CD4-positive, alpha-beta T cell treated with Interleukin-17A for 1 hour (primary cell): Measurements from ENCODE around the gene CEP131.

Experiments used
- DNase-seq: peaks from one replicate; pipeline ENCODE4 v3.0.0-alpha.2; 2020

Gene CEP131

DNA sequence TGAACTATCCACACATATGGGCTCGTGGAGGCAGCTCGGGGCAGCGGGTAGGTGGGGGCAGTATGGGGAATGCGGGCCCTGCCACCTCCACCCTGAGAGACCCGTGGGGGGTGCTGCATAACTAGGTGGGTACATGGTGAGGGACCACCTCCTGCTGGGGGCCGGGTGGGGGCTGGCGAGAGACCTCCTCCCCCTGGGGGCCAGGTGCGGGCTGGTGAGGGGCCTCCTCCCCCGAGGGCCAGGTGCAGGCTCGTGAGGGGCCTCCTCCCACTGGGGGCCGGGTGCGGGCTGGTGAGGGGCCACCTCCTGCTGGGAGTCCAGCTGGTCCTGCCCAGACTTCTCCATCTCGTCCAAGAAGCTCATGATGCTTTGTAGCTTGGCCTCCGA is 25.4 kb downstream of the CEP131 start:
- DNase-seq, result no peak

DNA sequence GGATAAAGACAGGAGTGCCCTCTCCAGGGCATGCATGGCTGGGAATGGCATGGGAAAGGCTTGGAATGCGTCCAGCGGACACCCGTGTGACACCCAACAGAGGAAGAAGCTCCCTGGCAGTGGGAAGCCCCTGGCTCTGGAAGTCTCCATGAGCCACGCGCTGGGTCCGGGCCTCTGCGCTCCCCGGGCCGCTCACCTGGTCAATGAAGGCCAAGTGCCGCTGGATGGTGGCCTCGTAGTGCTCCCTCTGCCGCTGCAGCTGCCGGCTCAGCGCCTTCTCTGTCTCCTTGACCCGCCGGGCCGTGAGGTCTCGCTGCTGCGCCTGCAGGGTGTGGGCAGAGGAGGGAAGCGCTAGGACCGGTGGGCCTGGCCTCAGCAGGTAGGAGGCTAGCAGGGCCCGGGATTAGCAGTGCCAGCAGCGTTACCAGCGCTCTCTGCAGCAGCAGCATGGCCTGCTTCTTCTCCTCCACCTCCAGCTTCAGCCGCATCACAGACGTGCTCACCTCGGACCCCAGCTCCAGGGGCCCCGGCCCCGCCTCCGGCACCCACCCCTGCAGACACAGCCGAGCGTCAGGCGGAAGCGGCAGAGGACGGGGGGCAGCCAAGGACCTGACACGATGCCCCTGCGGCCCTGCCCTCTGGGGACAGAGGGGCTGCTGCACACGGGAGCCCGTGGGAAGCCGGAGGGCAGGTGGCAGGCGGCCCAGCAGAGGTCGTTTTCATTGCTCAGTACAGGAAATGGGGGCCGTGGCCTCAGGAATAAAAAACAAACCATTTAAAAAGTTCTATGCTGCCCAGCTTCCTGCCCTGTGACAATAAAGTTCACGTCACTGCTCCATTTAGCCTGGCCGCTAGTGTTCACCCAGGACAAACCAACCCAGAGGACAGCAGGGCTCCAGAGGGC is 26.0 kb downstream of the CEP131 start:
- DNase-seq, result no peak

DNA sequence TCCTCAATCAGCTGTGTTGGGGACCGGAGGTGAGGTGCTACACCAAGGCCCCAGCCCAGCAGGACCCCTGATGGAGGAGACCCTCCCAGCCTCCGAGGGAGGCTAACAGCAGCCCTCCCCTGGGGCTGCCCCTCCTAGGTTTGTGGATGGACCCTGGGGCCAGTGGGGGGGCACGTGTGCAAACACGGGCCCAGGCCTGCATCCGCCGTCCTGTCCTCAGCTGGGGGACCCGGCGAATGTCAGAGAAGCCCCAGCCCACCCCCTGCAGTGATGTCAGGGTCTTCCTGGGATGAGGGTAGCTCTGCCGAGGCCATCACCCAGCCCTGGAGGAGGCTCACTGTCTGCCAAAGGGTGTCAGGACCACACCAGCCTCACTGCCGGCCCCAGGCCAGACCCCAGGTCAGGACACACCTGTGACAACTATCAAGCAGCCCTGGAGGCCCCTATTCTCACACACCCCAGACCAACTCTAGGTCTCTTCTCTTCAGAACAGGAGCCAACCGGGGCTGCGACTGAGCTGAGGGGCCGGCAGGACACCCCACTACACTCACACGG is 26.7 kb downstream of the CEP131 start:
- no peak for DNase-seq

DNA sequence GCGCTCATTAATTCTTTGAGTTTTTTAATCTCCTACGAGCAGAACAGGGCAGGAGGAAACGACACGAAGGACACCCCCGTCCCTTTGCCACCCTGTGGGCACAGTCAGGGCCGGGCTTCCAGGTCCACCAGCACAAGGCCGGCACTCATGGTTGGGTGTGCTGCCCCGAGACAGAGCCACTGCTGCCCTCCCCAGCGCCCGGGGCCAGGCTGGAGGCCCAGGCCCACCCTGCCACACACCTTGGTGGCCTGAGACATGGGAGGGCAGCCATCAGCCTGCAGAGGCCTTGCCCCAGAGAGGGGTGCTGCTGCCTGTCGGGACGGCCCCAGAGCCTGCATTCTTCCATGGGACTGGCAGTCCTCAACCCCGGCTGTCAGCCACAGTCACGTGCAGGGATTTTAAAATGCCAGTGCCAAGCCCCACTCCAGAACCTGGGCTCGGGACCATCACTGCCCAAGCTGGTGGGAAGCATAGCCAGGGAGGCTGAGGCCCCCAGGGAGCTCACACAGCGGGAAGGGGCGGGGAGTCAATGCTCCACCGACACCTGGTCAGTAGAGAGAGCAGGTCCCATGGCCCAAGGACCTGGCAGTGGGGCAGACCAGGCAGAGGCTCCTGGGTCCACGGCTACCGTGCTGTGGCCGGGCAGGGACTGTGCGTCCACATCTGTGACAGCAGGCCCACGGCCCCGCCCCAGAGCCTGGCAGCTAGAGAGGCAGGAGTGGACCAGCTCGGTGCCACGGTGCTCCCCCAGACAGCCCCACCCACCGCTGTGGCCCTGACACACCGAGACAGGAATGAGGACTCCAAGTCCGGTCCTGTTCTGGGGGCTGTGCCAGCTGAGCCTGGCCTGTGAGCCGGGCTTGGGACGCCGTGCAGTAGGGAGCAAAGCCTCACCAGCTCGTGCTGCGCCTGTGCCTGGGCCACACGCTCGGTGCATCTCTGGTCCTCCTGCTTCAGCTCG is 27.5 kb downstream of the CEP131 start:
- no peak for DNase-seq

DNA sequence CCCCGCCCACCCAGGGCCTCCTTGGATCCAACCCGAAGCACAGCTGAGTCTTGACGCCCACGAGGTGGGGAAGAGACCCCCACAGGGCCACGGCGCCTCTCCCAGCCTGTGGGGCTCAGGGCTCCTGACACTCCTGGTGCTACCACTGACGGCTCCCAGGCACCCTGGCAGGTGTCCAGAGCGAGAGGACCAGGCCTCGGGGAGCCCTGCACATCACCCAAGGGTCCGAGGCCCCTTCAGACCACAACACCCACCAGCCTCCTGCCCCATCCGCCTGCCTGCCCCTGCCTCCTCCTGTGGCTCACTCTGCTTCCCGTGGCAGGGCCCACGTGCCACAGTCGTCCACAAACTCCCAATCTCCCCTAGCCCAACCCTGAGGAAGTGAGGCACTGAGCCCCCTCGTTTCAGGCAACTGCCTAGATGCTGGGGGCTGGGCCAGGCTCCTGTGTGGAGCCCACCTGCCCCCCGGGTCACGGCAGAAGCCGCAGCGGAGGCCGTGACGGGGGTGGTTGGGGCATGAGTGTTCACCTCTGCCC is 28.5 kb downstream of the CEP131 start:
- no peak for DNase-seq

DNA sequence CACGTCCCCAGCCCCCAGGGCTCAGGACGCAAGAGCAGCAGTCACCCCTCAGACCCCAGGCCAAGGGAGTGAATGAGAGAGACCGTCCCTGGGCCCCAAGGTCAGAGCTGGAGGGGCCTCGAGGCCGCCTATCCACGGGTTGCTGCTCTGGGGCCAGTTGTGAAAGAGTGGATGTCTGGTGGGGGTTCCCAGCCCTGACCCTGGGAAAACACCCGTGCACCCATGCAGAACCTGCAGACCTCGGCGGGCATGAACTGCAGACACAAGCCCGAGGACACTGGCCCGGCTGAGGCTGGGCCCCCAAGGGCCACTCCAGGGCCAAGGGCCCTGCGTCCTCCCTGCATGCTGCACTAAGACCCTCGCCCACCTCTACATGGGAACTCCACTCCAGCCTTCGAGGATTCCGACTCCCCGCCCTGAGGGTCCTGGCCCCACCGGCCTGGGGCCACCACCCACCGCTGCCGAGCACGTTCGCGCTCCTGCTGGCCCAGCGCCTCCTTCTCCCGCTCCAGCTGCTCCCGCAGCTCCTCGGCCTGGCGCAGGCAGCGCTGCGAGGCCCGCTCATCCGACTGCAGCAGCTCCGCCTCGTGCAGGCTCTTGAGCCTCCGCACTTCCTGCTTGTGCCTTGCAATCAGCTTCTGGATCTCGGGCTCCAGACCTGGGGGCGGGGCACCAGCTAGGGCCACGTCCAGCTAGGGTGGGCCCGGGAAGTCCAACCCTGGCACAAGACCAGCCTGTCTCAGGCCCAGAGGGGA is 29.1 kb downstream of the CEP131 start:
- no peak for DNase-seq

DNA sequence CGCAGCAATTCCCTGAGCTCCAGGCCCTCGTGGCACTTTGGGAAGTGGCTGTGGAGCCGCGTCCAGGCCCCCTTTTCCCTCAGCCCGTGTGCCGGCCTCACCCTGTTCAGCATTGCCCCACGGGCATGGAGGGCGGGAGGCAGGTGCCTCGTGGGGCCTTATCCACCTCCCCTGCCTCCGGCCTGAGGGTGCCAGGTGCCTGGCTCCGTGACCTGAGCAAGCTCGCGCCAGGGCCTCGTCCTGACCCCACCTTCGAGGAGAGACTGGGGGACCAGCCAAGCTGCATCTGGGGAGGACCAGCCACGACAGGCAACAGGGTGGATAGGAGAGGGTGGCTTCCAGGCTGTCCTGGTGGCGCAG is 29.7 kb downstream of the CEP131 start:
- no peak for DNase-seq

DNA sequence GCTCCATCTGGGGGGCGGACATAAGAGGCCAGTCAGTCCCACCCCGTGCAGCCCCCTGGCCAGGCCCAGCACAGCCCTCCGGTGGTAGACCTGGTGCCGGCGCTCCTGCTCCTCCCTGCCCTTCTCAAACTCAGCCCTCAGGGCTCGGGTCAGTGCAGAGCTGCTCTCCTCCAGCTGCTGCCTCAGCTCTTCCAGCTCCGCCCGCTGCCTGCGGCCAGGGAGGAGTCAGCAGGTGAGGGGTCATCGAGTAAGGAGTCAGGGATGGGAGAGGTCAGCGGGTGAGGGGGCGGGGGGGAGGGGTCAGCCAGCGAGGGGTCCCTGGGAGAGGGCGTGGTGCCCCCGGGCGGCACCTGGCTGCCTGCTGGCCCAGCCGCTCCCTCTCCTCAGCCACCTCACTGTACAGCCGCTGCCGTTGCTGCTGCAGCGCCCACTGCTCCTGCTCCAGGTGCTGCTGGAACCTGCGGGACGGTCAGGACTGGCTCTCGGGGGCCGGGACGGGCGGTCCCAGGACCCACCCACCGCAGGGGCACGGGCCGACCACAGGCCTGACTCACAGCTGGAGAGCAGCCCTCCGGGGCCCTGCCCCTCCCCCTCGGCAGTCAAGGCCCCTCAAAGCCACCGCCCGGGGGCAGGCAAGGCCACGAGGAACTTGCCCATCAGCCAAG is 30.2 kb downstream of the CEP131 start:
- no peak for DNase-seq

DNA sequence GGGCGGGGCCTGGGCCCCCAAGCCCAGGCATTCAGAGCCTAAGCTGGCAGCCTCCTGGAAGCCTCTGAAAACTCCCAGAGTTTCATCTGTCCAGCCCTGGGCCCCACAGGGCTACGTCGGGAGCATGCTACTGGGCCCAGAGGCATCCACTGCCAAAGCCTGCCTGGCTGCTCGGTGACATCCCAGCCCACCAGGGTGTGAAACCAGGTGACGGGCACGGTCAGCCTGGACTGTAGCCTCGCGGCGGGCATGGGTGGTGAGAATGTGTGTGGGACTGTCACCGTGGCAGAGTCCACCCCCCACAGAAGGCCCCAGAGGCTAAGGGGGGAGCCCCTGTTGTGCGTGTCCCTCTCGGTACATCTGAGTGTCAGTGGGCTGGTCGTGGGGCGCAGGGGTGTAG is 31.1 kb downstream of the CEP131 start:
- no peak for DNase-seq

DNA sequence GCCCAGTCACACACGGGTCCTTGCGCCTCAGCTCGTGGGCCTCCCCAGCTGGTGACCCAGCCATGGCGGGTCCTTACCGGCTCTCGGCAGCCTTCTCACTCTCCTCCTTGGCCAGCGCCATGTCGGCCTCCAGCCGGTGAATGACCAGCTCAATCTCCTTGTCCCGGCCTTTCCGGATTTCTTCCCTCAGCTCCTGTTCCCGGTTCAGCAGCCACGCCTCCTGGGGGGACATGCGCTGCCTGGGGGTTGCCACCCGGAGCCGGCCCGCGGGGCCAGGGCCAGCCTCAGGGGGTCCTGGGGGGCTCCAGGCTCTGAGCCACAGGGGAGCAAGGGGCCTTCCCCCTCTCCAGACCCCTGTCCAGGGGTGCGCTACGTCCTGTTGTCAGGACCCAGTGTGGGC is 31.6 kb downstream of the CEP131 start:
- no peak for DNase-seq

DNA sequence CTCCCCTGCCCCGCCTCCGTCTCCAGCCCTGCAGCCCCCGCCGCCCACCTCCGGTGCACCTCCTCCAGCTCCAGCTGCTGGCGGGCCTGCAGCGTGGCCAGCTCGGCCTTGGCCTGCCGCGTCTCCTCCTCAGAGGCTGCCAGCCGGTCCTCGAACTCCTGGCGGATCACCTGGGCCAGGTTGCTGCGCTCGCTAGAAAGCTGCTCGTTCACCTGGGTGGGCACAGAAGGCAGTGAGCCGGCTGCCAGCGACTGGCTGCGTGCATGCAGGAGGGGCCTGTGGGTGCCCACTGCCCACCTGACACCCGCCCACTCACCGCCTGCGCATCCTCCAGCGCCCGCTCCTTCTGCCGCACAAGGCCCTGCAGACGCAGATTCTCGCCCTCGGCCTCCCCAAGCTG is 32.2 kb downstream of the CEP131 start:
- no peak for DNase-seq

DNA sequence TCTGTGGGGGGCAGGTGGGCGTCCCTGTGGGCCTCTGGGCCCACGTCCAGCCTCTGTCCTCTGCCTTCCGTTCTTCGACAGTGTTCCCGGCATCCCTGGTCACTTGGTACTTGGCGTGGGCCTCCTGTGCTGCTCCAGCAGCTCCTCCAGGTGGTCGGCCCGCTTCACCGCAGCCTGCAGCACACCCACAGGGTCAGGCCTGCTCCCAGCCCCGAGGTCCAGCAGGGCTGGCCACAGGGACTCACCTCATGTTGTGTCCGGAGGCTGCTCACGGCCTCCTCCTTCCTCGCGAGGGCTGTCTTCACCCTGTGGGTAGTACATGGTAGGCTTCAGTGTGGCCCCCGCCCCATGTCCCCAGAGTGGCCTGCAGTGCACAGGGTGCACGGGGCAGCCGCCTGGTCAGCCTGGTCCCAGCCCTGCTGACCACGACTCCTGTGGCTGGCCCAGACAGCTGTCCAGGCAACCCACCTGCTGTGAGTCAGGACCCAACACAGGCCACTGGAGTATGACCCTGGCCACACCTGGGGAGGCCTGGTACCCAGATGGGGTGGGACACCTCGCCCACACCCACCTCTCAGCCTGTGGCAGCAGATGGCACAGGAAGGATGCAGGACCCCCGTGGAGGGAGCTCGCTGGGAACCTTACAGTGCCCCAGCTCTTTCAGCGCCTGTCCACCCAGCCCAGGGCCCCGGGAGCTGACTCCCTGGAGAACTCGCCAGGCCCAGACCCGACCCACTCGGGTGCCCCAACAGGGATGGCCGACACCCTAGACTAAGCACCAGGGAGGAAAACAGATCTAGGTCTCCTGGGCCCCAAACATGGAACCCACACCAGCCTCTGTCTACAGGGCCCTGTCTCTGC is 32.9 kb downstream of the CEP131 start:
- no peak for DNase-seq

DNA sequence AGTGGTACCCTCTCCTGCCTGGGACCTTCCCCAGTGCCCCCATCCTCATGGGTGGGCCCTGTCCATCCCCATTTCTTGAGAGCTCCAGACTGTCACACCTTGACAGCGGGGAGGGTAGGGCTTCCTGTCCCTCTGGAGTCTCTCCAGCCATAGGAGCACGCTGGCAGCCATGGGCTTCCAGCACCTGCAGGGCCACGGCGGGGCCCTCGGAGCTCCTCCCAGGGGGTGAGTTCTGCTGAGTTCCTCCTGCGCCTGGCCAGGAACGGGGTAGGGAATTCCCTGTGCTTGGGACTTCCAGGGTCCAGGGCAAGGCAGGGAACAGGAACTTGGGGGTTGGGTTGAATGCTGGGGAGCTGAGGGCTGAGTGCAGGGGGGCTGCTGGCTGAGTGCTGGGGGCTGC is 33.7 kb downstream of the CEP131 start:
- no peak for DNase-seq

DNA sequence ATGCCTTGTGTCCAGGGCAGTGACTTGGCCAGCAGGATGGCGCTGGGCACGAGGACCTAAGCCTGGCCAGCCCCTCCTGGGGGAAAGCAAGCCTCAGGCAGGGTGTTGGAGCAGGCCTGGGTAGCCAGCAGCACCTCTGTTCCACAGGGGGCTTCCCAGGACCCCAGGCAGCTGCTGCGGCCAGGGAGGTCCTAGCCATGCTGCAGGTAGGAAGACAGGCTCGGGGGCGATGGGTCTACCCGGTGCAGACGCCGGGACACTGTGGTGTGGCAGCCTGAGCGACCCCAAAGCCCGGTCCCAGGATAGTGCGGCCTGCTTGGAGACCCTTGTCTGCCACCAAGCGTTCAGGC is 34.3 kb downstream of the CEP131 start:
- no peak for DNase-seq

DNA sequence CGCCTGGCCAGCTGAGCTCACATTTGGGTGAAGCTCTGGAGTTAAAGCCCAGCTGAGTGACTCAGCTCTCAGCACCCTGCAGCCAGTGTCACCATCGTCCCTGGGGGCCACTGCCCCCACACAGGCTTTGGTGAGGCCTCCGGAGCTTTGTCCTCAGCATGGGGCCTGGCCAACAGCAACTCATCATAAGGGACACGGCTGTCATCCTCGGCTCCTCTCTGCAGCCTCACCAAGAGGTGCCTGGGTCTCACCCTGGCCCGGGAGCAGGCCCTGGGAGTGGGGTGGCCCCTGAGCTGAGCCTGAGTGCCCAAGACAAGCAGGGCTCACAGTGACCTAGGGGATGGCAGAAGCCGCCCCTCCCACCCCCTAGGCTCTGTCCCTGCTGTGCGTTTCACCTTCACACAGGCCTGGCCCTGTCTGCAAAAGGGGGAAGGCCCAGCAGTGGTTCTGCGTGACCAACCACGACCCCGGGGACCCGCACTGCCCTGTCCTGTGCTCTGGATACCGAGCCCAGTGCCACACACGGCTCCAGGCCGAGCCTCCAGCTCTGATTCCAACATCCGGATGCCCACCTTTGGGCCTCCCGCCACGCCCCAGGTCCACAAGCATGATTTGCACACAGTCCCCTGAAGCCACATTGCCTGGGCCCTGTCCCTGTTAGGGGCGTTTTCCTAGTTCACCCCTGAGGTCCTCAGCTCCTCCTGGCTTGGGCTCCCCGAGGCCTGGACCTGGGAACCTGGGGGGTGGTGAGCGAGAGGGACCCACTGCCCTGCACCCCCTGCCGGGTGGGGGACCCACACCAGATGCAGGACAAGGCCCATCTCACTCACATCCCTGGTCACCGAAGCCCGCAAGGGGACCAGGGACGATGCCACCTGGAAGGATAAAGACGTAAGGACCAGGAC is 34.9 kb downstream of the CEP131 start:
- DNase-seq, result no peak

DNA sequence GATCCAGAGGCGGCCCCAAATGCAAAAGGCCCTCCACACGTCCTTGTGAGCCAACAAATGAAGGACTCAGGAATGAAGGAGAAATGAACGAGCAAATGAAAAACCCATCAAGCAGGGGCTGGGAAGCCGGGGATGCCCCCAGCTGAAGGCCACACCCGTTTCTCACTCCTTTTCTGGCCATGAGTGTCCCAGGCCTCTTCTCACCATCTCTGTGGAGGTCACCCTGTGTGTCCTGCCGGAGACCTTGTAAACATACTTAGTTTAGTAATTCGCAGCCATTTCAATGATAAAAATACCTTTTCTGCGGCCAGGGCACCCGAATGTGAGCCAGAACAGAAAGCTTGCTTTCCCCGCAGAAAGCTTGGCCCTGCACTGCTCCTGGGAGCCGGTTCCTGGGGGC is 35.6 kb downstream of the CEP131 start:
- DNase-seq, result no peak

DNA sequence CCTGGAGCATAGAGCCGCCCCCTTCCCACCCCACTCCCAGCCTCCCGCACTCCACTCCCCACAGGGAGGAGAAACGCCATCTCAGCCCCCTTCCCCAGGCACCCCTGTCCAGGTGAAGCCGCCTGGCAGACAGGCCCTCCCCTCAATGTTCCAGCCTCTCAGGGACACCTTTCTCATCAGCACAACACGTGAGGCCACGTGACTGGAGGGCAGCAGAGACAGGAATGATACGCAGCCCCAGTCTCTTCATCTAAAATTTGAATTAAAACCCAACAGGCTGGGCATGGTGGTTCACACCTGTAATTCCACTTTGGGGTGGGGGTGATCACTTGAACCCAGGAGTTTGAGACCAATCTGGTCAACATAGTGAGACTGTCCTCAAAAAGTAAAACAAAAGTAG is 36.6 kb downstream of the CEP131 start:
- no peak for DNase-seq

DNA sequence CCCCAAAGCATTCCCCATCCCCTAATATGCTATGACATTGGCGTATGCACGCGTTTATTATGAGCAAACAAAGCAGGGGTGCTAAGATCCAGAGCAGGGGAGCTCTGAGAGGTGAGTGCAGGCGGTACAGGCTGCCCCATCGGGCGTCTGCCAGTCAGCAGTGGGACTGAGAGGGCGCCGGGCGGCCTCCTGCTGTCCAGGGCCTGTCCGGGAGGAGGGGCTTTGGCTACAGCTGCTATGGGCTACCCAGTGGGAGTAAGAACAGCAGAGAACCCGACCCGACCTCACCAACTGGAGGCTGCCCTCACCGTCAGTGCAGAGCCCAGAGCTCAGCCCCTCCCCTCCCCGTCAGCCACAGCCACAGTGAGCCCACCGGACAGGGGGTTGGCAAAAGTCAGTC is 38.2 kb downstream of the CEP131 start:
- DNase-seq, result no peak

DNA sequence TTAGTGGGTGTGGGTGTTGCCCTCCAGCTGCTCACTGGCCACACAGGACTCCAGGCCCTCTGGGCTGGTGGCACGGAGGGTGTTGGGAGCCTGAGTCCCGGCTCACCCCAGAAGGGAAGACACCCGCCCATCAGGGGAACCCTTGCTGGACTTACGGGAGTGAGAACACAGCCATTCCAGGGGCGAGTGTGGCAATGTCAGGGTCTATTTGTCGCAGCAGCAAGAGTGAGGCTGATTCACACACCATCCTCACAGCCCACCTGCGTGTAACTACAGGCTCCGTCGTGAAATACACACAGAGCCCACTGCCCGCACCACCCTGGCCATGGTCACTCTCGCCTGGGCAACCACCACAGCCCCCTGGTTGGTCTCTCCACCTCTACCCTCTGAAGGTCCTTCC is 39.0 kb downstream of the CEP131 start:
- DNase-seq, result no peak

DNA sequence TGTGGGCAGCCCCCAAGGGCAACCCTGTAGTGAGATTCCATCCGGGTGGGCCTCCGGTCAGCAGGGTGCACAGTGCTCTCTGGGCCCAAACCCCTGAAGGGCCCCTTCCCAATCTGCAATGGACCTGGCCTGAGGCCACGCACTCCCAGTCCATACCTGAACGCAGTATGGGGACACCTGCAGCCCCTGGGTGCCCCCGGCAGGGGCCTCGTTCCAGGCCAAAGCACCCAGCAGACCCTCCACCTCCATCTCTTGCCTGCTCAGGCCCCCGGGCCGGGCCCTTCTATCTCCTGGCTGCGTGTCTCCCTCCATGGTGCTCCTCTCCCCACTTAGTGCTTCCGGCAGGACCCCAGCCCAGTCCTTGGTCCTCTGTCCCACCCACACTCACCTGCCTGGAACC is 39.4 kb downstream of the CEP131 start:
- no peak for DNase-seq
